GM18951 (cell line): ENCODE results near the gene ACTR8.
"Not testable (repeated sequence)": the region's sequence is repeated elsewhere in the genome, so short reads cannot be mapped to it uniquely, and the experiment has no call there.

Experiments used
- POLR2A ChIP-seq: IDR thresholded peaks from 4 replicates; pipeline ENCODE4 v1.6.1; 2011; ENCODE audit warnings: mild to moderate bottlenecking; ENCODE audit not compliant: insufficient read length, insufficient read depth; ENCODE audit errors: extremely low read depth
- in situ Hi-C: fragments of 300-500 bp; cut with MboI; formaldehyde crosslinking; loops from one replicate; pipeline ENCODE4 v1.12.0; 2022; ENCODE audit warnings: low sequenced_read_pairs, mixed read lengths, inconsistent platforms; ENCODE audit not compliant: unreplicated experiment

ACTR8 gene, protein sequence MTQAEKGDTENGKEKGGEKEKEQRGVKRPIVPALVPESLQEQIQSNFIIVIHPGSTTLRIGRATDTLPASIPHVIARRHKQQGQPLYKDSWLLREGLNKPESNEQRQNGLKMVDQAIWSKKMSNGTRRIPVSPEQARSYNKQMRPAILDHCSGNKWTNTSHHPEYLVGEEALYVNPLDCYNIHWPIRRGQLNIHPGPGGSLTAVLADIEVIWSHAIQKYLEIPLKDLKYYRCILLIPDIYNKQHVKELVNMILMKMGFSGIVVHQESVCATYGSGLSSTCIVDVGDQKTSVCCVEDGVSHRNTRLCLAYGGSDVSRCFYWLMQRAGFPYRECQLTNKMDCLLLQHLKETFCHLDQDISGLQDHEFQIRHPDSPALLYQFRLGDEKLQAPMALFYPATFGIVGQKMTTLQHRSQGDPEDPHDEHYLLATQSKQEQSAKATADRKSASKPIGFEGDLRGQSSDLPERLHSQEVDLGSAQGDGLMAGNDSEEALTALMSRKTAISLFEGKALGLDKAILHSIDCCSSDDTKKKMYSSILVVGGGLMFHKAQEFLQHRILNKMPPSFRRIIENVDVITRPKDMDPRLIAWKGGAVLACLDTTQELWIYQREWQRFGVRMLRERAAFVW

DNA sequence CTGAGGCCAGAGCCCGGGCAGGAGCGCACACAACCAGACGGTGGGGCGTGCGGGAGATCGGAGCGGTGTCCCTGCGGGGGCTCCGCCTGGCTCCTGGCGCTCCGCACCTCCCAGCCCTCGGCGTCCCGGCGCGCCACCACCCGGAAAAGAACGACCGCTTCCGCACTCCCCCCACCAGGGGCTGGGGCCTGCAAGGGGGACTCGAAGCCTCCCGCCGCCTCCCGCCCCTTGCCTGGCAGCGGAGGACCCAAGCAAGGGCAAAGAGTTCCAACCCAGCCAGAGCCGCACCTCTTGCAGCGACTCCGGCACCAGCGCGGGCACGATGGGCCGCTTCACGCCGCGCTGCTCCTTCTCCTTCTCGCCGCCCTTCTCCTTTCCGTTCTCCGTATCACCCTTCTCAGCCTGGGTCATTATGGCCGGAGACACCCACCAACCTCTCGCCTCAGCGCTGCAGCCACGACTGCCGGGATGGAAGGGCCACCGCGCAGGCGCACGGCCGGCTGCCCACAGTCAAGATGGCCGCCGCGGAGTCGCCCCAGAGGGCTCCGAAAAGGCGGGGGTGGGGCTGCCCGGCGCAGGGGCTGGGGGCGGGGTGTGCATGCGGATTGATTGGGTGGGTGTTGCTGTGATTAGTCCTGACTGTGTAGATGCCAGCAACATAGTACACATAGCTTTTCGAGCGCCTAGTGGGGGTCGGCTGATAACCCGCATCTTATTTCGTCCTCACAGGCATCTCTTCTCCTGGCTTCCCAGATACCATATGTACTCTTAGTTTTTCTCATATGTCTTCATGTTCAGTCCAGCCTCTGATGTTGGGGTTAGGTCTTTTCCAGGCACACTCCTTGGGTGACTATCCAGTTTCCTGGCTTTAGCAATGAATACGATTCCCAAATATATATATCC is at the start of gene ACTR8:
Gene ACTR8 (minus strand): TSS at position 462 of the 903 bp plus-strand sequence. CDS start 51 bp downstream, at position 411.
- in situ Hi-C loops: no loop called here
- peak; percentile 88 for TF ChIP-seq POLR2A

DNA sequence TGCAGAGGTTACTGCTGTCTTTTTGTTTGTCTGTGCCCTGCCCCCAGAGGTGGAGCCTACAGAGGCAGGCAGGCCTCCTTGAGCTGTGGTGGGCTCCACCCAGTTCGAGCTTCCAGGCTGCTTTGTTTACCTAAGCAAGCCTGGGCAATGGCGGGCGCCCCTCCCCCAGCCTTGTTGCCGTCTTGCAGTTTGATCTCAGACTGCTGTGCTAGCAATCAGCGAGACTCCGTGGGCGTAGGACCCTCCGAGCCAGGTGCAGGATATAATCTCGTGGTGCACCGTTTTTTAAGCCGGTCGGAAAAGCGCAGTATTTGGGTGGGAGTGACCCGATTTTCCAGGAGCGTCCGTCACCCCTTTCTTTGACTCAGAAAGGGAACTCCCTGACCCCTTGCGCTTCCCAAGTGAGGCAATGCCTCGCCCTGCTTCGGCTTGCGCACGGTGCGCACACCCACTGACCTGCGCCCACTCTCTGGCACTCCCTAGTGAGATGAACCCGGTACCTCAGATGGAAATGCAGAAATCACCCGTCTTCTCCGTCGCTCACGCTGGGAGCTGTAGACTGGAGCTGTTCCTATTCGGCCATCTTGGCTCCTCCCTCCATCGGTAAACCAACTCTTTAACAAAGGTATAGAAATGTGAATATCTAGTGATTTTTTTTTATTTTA is 45.4 kb upstream of the ACTR8 start:
- in situ Hi-C loops: not testable (repeated sequence)

DNA sequence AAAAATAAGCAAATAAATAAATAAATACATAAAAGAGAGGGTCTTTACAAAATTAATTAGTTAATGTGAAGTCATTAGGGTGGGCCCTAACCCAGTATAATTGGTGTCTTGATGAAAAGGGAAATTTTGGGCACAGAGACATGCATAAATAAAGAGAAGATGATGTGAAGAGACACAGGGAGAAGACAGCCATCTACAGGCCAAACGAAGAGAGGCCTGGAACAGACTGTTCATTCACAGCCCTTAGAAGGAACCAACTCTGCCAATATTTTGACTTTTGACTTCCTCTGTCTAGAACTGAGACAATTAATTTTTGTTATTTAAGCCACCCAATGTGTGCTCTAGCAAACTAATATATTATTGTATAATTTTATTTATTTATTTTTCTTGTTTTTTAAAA is 39.3 kb upstream of the ACTR8 start:
- in situ Hi-C loops: no loop called here
- TF ChIP-seq POLR2A: no peak

DNA sequence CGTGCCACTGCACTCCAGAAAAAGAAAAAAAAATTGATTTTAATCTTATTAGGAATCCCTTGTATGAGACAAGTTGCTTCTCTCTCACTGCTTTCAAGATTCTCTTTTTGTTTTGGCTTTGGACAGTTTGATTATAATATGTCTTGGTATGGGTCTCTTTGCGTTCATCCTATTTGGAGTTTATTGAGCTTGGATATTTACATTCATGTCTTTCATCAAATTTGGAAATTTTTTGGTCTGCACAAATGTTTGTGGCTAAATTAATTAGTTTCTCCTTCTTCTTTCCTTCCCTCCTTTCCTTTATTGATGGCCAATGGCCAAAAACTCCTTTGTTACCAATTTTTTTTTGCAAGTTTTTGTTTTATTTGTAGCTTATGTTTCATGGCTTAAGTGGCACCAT is 37.8 kb upstream of the ACTR8 start:
- no peak for TF ChIP-seq POLR2A
- in situ Hi-C loops: no loop called here

DNA sequence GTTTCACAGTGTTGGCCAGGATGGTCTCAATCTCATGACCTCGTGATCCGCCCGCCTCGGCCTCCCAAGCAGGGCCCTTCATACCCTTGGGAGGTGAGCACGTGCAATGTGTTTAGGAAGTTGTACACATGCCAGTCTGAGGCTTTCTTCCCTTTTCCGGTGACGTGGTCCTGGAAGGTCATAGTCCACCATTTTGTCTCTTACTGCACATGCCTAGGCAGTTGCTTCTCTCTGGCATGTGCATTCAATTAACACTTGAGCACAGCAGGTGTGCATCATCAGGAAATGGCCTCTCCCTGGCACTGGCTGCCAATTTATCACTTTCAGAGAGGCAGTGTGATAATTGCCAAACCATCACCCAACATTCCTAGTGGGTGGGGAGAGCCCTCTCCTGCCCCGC is 31.4 kb upstream of the ACTR8 start:
- no peak for TF ChIP-seq POLR2A
- in situ Hi-C loops: no loop called here

DNA sequence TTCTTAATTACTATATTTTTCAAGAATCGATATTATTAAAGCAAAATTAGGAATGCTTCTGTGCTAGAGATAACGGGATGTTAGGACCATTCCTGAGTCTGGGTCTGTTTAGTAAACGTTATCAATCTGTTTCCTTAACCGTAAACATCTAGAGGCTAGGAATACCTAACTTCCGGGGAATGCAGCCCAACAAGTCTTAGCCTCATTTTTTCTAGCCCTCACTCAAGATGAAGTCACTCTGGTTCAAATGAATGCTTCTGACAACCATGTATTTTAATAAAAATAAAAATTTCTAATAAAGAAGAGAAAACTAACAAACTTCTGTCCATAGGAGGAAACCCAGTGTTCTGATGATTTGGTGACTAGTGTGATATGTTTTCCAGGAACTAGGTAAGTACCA is 20.8 kb upstream of the ACTR8 start:
- in situ Hi-C loops: no loop called here
- no peak for TF ChIP-seq POLR2A

DNA sequence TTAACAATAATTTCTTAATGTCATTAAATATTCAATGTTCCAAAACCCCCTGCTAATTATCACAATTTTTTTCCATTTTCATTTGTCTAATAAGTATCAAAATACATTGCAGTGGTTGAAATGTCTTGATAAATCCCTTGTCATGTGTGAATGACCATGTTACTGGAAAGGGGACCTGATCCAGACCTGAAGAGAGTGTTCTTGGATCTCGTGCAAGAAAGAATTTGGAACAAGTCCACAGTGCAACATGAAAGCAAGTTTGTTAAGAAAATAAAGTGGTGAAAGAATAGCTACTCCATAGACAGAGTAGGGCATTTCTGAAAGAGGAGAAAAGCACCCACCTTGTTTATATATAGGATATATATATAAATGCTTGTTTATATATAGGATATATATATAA is 20.1 kb upstream of the ACTR8 start:
- TF ChIP-seq POLR2A: no peak
- in situ Hi-C loops: no loop called here

DNA sequence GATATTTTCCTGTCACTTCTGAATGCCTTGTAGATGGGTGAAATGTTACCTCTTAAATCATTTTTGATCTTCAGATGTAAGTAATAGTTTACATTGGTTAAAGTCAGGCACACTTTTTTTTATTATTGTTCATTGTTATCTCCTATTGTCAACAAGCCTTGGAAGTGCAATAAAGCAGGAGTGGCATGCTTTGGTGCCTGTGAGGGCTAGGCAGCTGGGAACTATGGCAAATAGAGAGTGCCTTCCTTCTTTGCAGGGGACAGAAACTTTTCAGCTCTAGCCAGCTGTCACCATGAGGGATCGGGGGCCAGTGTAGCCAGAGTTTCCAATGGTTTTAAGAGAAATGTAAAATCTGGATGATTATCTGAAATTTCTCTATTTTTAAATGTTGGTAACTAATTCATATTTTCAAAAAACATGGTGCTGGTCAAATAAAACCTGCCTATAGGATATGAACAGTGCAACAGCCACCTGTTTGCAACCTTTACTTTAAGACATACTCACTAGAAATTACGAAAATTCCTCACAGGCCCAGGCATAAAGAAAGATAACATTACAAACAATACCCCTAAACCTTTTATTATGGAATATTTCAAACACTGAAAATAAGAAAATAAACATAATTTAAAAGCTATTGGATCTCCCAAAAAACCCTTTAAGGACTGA is 18.8 kb upstream of the ACTR8 start:
- in situ Hi-C loops: no loop called here
- TF ChIP-seq POLR2A: no peak

DNA sequence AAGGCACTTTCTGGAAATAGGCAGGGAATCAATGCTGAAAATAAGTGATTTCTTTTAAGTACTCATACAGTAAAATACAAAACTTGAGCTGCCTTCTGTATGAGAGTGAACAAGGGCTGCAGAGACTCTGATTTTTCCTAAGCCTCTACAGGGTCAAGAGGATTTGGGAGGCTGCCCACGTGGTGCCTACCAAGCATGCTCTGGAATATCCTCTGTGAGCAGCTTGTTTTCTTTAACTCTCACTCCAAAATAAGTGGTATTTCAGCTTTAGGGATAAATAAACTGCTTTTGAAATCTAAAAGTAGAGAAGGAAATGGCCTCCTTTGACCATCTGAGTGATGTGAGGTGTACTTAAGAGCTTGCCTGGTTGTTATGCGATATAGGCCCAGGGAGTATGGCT is 17.8 kb upstream of the ACTR8 start:
- in situ Hi-C loops: no loop called here
- TF ChIP-seq POLR2A: no peak

DNA sequence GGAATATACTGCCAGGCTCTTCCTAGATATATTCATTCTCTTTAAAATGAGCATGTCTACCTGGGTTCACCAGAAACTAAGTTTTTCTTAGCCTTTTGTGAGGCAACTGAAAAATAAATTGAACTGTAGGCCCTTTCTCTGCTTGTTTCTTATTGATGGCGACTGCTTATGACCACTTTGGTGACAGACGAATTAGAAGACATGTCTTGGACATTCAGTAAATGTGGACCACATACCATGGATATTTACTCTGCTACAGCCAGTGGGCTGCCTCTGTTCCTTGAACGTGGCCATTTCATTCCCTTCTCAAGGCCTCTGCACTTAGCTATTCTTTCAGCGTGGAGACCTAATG is 10.3 kb upstream of the ACTR8 start:
- in situ Hi-C loops: no loop called here
- TF ChIP-seq POLR2A: no peak

DNA sequence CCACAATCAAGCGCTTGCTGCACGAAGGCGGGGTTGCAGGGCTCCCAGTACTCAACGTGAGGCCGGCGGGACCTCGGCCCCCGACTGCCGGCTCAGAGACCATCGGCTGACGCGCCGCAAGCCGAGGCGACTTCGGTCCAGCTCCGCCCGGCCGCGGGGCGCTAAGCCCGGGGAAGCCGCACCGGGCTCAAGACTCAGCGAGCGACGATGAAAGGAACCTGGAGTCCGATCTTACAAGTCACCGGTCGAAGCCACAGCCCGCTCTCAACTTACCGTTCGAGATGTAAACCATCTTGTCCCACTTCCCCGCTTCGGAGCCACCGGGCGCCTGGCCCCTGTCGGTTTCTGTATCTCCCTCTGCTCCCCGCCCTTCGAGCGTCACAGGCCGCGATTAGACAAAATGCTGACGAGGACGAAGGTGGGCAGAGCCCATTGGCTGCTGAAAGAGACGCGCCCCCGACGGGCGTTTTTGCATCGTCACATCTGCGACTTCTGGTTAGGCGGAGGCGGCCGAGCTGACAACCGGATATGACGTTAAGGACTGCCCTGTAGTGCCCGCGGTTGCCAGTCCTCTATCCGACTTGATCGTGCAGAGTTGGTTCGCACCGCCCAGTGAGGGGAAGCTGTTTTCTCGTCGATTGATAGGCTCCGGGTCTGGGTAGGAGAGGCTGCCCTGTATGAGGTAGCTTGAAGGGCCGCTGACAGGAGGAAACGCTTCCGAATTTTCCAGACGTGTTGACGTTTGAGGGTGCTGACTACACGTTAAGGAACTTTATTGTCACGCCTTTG is 9.7 kb upstream of the ACTR8 start, which contains the start of gene SELENOK:
Gene SELENOK (minus strand): TSS at position 363 of the 789 bp plus-strand sequence.
- in situ Hi-C loops: no loop called here
- TF ChIP-seq POLR2A: peak; percentile 95

DNA sequence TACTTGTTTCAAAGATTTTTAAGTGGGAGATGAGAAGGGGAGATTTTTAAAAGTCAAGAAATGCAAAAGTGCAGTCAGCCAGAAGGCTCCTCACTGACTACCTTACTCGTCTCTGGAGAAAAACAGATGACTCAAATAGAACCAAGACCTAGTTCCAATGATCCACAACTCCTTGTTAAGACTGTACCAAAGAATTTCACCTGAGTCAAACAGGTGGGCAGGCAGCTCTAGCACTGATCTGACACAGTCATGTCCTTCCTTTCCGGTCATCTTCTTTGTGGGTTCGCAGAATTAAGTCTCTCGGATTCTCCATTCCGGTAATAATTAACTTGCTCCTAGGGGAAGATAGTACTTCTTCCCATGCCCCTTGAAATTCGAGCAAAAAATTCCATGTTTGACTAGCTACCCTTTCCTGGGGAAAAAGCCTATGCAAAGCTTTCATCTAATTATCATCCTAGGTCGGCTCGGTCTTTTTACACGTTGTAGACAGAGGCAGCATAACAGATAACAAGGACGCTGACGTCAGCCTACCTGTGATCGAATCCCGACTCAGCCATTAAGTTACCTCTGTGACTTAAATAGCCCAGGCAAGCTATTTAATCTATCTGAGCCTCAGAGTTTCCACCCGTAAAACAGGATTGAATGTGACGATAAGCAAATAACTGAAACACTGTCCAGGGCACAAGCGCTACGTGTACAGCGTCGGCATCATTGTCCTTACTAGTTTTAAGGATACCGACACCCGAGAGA is 8.9 kb upstream of the ACTR8 start:
- no peak for TF ChIP-seq POLR2A
- in situ Hi-C loops: no loop called here
